ENCODE measurements around the gene MYBPC2. TPM values are rescaled to one million over a fixed set of nuclear protein-coding genes. Genes with fewer than 3 reads are reported as not detected.

The MYBPC2 gene
- total RNA-seq, 1 donor from 2014 or later, result 0.61 TPM

DNA sequence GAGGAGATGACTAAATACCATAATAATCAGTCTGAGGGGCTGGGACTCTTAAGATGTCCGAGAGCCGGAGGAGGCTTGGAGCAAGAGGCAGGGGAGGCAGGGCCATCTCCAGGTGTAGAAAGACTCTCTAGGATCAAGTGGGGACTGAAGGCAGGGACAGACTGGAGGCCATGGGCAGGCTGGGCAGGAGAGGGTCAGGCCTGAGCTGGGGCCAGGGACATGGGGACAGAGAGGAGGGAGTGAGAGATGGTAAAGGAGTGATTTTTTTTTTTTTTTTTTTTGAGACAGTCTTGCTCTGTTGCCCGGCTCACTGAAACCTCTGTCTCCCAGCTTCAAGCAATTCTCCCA, 76.1 kb downstream of the MYBPC2 start:
- Mint-ChIP-seq H3K9me3 (ENCODE audit: unreplicated experiment) (peaks cover 15% of the 10 kb centered on the region), H3K4me1 (ENCODE audit: low read depth, unreplicated experiment) (peaks cover 12% of the 10 kb centered on the region), H3K36me3 (ENCODE audit: unreplicated experiment) (no peaks in the 10 kb centered on the region), H3K4me3 (ENCODE audit: unreplicated experiment) (peak overlapping the region; percentile 22), H3K27ac (ENCODE audit: unreplicated experiment) (peak overlapping the region; percentile 59), H3K27me3 (ENCODE audit: unreplicated experiment) (peaks cover 22% of the 10 kb centered on the region)
- DNase-seq, result no peak
- TF ChIP-seq, protein P1, sequence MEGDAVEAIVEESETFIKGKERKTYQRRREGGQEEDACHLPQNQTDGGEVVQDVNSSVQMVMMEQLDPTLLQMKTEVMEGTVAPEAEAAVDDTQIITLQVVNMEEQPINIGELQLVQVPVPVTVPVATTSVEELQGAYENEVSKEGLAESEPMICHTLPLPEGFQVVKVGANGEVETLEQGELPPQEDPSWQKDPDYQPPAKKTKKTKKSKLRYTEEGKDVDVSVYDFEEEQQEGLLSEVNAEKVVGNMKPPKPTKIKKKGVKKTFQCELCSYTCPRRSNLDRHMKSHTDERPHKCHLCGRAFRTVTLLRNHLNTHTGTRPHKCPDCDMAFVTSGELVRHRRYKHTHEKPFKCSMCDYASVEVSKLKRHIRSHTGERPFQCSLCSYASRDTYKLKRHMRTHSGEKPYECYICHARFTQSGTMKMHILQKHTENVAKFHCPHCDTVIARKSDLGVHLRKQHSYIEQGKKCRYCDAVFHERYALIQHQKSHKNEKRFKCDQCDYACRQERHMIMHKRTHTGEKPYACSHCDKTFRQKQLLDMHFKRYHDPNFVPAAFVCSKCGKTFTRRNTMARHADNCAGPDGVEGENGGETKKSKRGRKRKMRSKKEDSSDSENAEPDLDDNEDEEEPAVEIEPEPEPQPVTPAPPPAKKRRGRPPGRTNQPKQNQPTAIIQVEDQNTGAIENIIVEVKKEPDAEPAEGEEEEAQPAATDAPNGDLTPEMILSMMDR (IDR thresholded peaks at IDR 0.05; ENCODE audit: partially characterized antibody, unreplicated experiment), result no peak

DNA sequence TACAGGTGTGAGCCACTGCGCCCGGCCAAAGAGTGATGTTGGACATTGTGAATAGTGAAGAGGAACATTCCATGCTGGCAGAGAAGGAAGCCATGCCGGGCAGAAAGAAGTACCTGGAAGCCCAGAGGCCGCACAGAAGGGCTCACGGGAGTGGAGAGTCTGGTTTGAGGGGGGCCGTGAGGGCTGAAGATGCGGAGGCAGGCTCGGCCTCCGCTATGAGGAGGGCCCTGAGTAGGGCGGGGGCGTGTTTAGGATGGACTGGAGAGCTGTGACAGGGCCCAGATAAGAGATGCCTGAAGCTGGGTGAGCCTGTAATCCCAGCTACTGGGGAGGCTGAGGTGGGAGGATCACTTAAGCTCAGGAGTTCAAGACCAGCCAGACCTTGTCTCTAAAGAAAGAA, 76.7 kb downstream of the MYBPC2 start:
- Mint-ChIP-seq H3K4me1 (ENCODE audit: low read depth, unreplicated experiment) (peaks cover 15% of the 10 kb centered on the region), H3K27me3 (ENCODE audit: unreplicated experiment) (peaks cover 24% of the 10 kb centered on the region), H3K4me3 (ENCODE audit: unreplicated experiment) (peak overlapping the region; percentile 59), H3K27ac (ENCODE audit: unreplicated experiment) (peak overlapping the region; percentile 43), H3K9me3 (ENCODE audit: unreplicated experiment) (peaks cover 15% of the 10 kb centered on the region), H3K36me3 (ENCODE audit: unreplicated experiment) (no peaks in the 10 kb centered on the region)
- no peak for DNase-seq
- TF ChIP-seq, protein P1 (IDR thresholded peaks at IDR 0.05; ENCODE audit: partially characterized antibody, unreplicated experiment), result no peak

DNA sequence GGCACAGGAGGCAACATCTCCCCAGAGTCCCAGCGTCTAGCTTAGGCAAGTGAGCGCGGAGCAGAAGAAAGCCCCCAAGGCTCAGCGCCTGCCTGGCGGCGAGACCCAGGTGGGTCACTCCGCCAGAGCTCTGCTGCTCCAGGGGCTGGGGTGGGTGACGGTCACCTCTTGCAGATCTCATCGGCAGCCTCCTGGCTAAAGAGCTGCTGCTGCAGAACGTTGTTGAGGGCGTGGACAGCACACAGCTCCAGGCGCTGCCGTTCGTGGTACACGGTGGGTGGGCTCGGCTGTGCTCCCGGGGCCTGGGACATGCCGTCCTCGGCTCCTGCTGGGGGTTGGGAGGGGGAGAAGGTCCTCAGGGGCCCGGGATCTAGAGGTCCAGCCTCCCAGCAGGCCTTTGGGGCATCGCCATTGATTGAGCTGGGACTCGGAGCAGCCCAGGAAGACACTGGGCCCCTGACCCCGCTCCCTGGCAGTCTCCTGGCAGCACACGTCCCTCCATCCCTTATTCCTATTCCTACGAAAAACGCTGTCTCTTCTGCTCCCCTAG, 77.5 kb downstream of the MYBPC2 start:
- Mint-ChIP-seq H3K4me3 (ENCODE audit: unreplicated experiment) (peak overlapping the region; percentile 83), H3K4me1 (ENCODE audit: low read depth, unreplicated experiment) (peaks cover 16% of the 10 kb centered on the region), H3K27ac (ENCODE audit: unreplicated experiment) (peak overlapping the region; percentile 94), H3K9me3 (ENCODE audit: unreplicated experiment) (peaks cover 15% of the 10 kb centered on the region), H3K36me3 (ENCODE audit: unreplicated experiment) (no peaks in the 10 kb centered on the region), H3K27me3 (ENCODE audit: unreplicated experiment) (peaks cover 24% of the 10 kb centered on the region)
- TF ChIP-seq, protein P1 (IDR thresholded peaks at IDR 0.05; ENCODE audit: partially characterized antibody, unreplicated experiment), result no peak
- peak; percentile 47 for DNase-seq

DNA sequence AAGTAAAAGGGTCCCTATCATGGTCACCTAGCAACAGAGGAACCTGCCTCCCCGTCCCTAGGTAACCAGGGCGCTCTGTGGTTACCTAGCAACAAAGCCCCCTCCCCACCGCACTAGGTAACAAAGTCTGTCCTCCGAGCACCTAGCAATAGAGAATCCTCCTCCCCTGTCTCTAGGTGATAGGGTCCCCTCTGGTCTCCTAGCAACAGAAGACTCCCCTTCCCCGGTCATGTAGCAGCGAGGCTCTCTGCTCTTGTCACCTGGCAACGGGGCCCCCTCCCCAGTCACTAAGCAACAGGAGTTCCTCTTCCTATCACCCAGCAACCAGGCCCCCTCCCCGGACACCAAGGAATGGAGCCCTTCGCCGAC, 78.0 kb downstream of the MYBPC2 start:
- TF ChIP-seq, protein P1 (IDR thresholded peaks at IDR 0.05; ENCODE audit: partially characterized antibody, unreplicated experiment), result no peak
- Mint-ChIP-seq H3K4me1 (ENCODE audit: low read depth, unreplicated experiment) (peaks cover 16% of the 10 kb centered on the region), H3K4me3 (ENCODE audit: unreplicated experiment) (peak overlapping the region; percentile 83), H3K36me3 (ENCODE audit: unreplicated experiment) (no peaks in the 10 kb centered on the region), H3K9me3 (ENCODE audit: unreplicated experiment) (peaks cover 15% of the 10 kb centered on the region), H3K27me3 (ENCODE audit: unreplicated experiment) (peaks cover 24% of the 10 kb centered on the region), H3K27ac (ENCODE audit: unreplicated experiment) (peak overlapping the region; percentile 94)
- no peak for DNase-seq

DNA sequence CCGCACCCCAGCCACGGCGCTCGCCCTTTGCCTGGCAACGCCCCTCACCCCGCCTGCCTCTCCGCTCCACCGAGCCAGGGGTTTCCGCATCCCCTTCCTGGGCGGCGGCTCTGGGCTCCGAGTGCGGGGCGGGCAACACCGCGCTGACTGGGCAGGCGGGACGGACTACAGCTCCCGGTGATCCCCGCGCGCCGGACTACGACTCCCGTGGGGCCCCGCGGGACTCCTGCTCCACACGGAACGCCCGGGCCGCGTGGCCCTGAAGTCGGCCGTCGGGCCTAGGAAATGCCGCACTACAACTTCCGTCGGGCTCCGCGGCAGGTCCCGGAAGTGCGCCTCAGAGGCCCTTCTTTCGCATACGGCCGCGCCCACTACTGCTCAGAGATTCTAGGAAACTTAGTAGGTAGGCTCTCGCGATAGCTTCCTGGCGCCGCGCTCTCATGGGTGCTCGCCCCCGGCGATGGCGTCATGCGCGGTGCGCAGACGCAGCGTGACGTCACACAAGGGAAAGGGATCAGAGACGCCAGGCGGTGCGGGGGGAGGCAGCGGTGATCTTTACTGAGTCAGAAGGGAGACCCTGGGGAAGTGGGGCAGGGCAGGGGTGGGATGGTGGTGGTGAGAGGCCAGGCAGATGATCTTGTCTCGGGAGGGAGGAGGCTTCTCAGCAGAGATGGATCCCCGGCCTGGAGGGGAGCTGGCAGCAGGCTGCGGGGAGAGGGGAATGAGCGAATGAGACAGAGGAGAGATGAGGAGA, 78.6 kb downstream of the MYBPC2 start, which contains the start of gene JOSD2:
TSS of gene JOSD2 (minus strand) at position 123 of the 754 bp plus-strand sequence. CDS start 760 bp downstream, outside the sequence.
- Mint-ChIP-seq H3K27ac (ENCODE audit: unreplicated experiment) (peak within 1 kb of the TSS; percentile 94), H3K36me3 (ENCODE audit: unreplicated experiment) (no peaks in the 10 kb centered on the region), H3K27me3 (ENCODE audit: unreplicated experiment) (peaks cover 24% of the 10 kb centered on the region), H3K4me1 (ENCODE audit: low read depth, unreplicated experiment) (peaks cover 16% of the 10 kb centered on the region), H3K4me3 (ENCODE audit: unreplicated experiment) (peak within 1 kb of the TSS; percentile 83), H3K9me3 (ENCODE audit: unreplicated experiment) (peaks cover 15% of the 10 kb centered on the region)
- peak; percentile 97 for DNase-seq
- TF ChIP-seq, protein P1 (IDR thresholded peaks at IDR 0.05; ENCODE audit: partially characterized antibody, unreplicated experiment), result no peak
